ENCODE data around the gene PBRM1. TPM values are rescaled to one million over a fixed set of nuclear protein-coding genes. Genes with fewer than 3 reads are reported as not detected.

PBRM1 gene
- total and polyA plus RNA-seq, 2 of the 13 experiments (the other 11 are each of a cell fraction or from before 2014, with no cell fraction given): 10.9 to 33.2 TPM

DNA sequence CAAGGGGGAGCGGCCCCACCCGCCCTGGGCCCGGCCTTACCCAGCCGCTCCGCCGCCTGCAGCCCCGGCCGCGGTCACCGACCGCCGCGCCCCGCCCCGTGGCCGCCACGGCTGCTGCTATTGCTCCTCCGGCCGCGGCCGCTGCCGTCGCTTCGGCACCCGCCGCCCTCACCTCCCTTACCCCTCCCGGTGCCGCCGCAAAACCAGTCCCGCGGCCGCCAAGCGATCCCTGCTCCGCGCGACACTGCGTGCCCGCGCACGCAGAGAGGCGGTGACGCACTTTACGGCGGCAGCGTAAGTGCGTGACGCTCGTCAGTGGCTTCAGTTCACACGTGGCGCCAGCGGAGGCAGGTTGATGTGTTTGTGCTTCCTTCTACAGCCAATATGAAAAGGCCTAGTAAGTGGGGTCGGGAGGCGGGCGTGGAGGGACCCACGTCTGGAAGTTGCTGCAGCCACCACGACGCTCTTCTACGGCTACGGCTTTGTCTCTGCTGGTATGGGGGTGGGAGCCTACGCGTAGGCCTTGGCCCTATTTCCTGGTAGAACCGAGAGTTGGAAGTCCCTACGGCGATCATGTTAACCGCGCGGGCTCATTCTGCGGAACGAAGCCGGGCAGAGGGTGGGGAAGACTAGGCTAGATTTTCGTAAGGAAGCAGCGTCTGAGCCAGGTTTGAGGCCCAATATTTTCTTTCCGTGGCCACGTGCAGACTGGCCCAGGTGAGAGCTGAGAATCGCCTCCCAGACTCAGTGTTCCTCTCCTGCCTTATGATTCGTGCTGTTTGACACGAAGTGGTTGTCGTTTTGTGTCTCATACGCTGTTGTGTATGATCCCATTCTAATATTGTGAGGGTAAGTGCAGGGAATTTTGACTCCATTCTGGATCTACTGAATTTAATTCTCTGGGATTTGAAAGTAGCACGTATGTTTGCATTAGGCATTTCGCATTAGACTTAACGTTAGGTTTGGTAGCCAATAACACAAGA, at the start of gene PBRM1, which contains the start of gene GNL3 (continued):
- no peak for TF ChIP-seq NFE2L2 (IDR thresholded peaks at IDR 0.05; ENCODE audit: low read length)
- TF ChIP-seq CEBPB (IDR thresholded peaks at IDR 0.05; ENCODE audit: borderline replicate concordance, low read depth, low read length): no peak
- peak; percentile 94 for TF ChIP-seq SALL1 (CRISPR knock-in tag; IDR thresholded peaks at IDR 0.05)
- peak; percentile 77 for TF ChIP-seq MED1 (CRISPR knock-in tag; IDR thresholded peaks at IDR 0.05)
- no peak for TF ChIP-seq ZNF30 (CRISPR knock-in tag; IDR thresholded peaks at IDR 0.05)
- peak; percentile 78; the same call in 1 of the 2 replicates for TF ChIP-seq CREB3 (CRISPR knock-in tag; IDR thresholded peaks at IDR 0.05)
- TF ChIP-seq ADNP (CRISPR knock-in tag; IDR thresholded peaks at IDR 0.05): no peak
- TF ChIP-seq MAZ (IDR thresholded peaks at IDR 0.05; ENCODE audit: borderline replicate concordance, low read depth, low read length): no peak
- peak; percentile 90 for TF ChIP-seq MAZ (CRISPR knock-in tag; IDR thresholded peaks at IDR 0.05; ENCODE audit: low read depth)
- no peak for TF ChIP-seq ATM (IDR thresholded peaks at IDR 0.05; ENCODE audit: borderline replicate concordance)
- TF ChIP-seq, protein P1, sequence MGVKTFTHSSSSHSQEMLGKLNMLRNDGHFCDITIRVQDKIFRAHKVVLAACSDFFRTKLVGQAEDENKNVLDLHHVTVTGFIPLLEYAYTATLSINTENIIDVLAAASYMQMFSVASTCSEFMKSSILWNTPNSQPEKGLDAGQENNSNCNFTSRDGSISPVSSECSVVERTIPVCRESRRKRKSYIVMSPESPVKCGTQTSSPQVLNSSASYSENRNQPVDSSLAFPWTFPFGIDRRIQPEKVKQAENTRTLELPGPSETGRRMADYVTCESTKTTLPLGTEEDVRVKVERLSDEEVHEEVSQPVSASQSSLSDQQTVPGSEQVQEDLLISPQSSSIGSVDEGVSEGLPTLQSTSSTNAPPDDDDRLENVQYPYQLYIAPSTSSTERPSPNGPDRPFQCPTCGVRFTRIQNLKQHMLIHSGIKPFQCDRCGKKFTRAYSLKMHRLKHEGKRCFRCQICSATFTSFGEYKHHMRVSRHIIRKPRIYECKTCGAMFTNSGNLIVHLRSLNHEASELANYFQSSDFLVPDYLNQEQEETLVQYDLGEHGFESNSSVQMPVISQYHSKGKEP (CRISPR knock-in tag; IDR thresholded peaks at IDR 0.05): no peak
- no peak for TF ChIP-seq MAFK (conservative IDR thresholded peaks at IDR 0.05 in 1 of 2, IDR thresholded peaks at IDR 0.05 in 1 of 2; ENCODE audit: low read length in 2 of 2)
- TF ChIP-seq RAD21 (CRISPR knock-in tag; IDR thresholded peaks at IDR 0.05): peak; percentile 27; the same call in 1 of the 2 replicates
- TF ChIP-seq ZFX (CRISPR knock-in tag; IDR thresholded peaks at IDR 0.05; ENCODE audit: low read depth): peak; percentile 100
- TF ChIP-seq FOXC1 (CRISPR knock-in tag; IDR thresholded peaks at IDR 0.05; ENCODE audit: borderline replicate concordance): peak; percentile 94
- TF ChIP-seq, protein P2, sequence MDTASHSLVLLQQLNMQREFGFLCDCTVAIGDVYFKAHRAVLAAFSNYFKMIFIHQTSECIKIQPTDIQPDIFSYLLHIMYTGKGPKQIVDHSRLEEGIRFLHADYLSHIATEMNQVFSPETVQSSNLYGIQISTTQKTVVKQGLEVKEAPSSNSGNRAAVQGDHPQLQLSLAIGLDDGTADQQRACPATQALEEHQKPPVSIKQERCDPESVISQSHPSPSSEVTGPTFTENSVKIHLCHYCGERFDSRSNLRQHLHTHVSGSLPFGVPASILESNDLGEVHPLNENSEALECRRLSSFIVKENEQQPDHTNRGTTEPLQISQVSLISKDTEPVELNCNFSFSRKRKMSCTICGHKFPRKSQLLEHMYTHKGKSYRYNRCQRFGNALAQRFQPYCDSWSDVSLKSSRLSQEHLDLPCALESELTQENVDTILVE (CRISPR knock-in tag; IDR thresholded peaks at IDR 0.05): peak; percentile 97
- peak; percentile 45; the same call in 1 of the 2 replicates for TF ChIP-seq RFX5 (IDR thresholded peaks at IDR 0.05; ENCODE audit: low read depth, low read length)
- no peak for TF ChIP-seq ZNF260 (CRISPR knock-in tag; IDR thresholded peaks at IDR 0.05; ENCODE audit: borderline replicate concordance, low read depth)
- TF ChIP-seq MBNL3 (CRISPR knock-in tag; conservative IDR thresholded peaks at IDR 0.05): no peak
- no peak for TF ChIP-seq MBD4 (IDR thresholded peaks at IDR 0.05; ENCODE audit: borderline replicate concordance, low read length)
- no peak for TF ChIP-seq HHEX (CRISPR knock-in tag; IDR thresholded peaks at IDR 0.05)
- no peak for TF ChIP-seq ZNF276 (CRISPR knock-in tag; IDR thresholded peaks at IDR 0.05; ENCODE audit: low read depth)
- TF ChIP-seq ZKSCAN8 (CRISPR knock-in tag; IDR thresholded peaks at IDR 0.05; ENCODE audit: borderline replicate concordance): no peak
- TF ChIP-seq ZNF672 (CRISPR knock-in tag; IDR thresholded peaks at IDR 0.05): no peak
- no peak for TF ChIP-seq ATAD3A (CRISPR knock-in tag; IDR thresholded peaks at IDR 0.05)
- TF ChIP-seq ZNF850 (CRISPR knock-in tag; conservative IDR thresholded peaks at IDR 0.05): peak; percentile 70; the same call in 1 of the 2 replicates
